Natural killer cell (primary cell): Measurements from ENCODE around the gene CD99L2. TPM values are rescaled to one million over a fixed set of nuclear protein-coding genes. Genes with fewer than 3 reads are reported as not detected.

Source experiments
- ATAC-seq, 3 donors: fragments of 150-1000 bp in 2 of 3; fragments of 200-7000 bp in 1 of 3; cut with Tn5 transposase; 1 replicate in 1 of 3; 2 replicates in 2 of 3; pipeline ENCODE4 v1.10.0; 2021; ENCODE audit warnings: mild to moderate bottlenecking in 2 of 3, moderate library complexity in 2 of 3
- DNase-seq, 2 donors: peaks; one replicate each; pipeline versions ENCODE4 v3.0.0 to v3.0.0-alpha.2; 2013 to 2021; ENCODE audit warnings: mixed read lengths in 1 of 2
- H3K27ac ChIP-seq: one replicate; pipeline ENCODE4 v1.5.1; 2013; ENCODE audit warnings: mild to moderate bottlenecking, low read length
- H3K27me3 ChIP-seq: one replicate; pipeline ENCODE4 v1.6.1; 2013; ENCODE audit warnings: low read length; ENCODE audit not compliant: control insufficient read depth, insufficient read depth
- H3K36me3 ChIP-seq: one replicate; pipeline ENCODE4 v1.6.1; 2013; ENCODE audit warnings: low read length; ENCODE audit not compliant: control insufficient read depth, insufficient read depth
- H3K4me1 ChIP-seq: one replicate; pipeline ENCODE4 v1.6.1; 2013; ENCODE audit warnings: low read length; ENCODE audit not compliant: control insufficient read depth, insufficient read depth
- H3K4me3 ChIP-seq: one replicate; pipeline ENCODE4 v1.5.1; 2013; ENCODE audit warnings: low read length
- H3K9me3 ChIP-seq: one replicate; pipeline ENCODE4 v1.6.1; 2013; ENCODE audit warnings: low read length; ENCODE audit not compliant: control insufficient read depth, insufficient read depth
- H3K27ac Mint-ChIP-seq, 2 donors: one replicate each; pipeline ENCODE4 v1.8.0; 2022; ENCODE audit warnings: mild to moderate bottlenecking in 2 of 2, mixed read lengths in 2 of 2, moderate library complexity in 1 of 2
- H3K27me3 Mint-ChIP-seq, 2 donors: one replicate each; pipeline ENCODE4 v1.8.0; 2022; ENCODE audit warnings: low read depth in 2 of 2, mixed read lengths in 2 of 2
- H3K36me3 Mint-ChIP-seq: one replicate; pipeline ENCODE4 v1.8.0; 2022; ENCODE audit warnings: mixed read lengths
- H3K4me1 Mint-ChIP-seq, 2 donors: one replicate each; pipeline ENCODE4 v1.8.0; 2022; ENCODE audit warnings: mixed read lengths in 2 of 2
- H3K4me3 Mint-ChIP-seq: one replicate; pipeline ENCODE4 v1.8.0; 2022; ENCODE audit warnings: mild to moderate bottlenecking, moderate library complexity, mixed read lengths
- H3K9me3 Mint-ChIP-seq, 2 donors: one replicate each; pipeline ENCODE4 v1.8.0; 2022; ENCODE audit warnings: mixed read lengths in 2 of 2
- WGBS: methylation state at CpG from one replicate; pipeline ENCODE4 v1.1.7; 2013; ENCODE audit warnings: missing lambda C conversion rate; ENCODE audit not compliant: insufficient coverage; 5-methylcytosine and 5-hydroxymethylcytosine counted together
- intact Hi-C: fragments of 100-400 bp; cut with micrococcal nuclease; formaldehyde crosslinking; loops from one replicate; pipeline ENCODE4 v1.14.2; 2022
- total RNA-seq, 4 donors: library from RNA; stranded (reverse); fragments of 120-200 nt in 1 of 4; gene quantifications; one replicate each; pipeline versions ENCODE4 v1.2.3 to v1.2.4, GENCODE V29; 2013 to 2022
- TF ChIP-seq, protein P1 (sequence below): fragments of 200-600 bp; IDR thresholded peaks from one replicate; pipeline ENCODE4 v1.8.0; 2022; ENCODE audit warnings: antibody characterized with exemption

Gene CD99L2
- total RNA-seq, 3 donors from 2014 or later (not counting 1 experiment from before 2014, with no cell fraction given): 13.1 to 18.0 (median 15.7) TPM

DNA sequence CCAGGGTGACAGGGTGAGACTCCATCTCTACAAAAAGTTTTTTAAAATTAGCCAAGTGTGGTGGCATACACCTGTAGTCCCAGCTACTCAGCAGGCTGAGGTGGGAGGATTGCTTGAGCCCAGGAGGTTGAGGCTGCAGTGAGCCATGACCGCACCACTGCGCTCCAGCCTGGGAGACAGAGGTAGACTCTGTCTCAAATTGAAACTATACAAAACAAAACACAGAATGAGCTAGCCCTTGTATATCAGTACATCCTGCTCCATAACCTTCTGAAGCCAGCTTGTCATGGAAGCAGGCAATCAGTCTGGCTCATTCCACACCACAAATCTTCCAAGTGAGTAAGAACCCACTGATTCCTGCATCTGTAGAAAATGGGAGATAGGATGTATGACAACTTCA, 49.0 kb downstream of the CD99L2 start:
- intact Hi-C loops: no loop called here

GRCh38 chrX:150848914-150849365, 49.5 kb downstream of the CD99L2 start:
- no peak for DNase-seq

More for the DNA sequence above, 49.0 kb downstream of the CD99L2 start:
- peaks cover 9% of the 10 kb centered on the region for H3K4me1 ChIP-seq
- H3K27me3 Mint-ChIP-seq: no peaks in the 10 kb centered on the region
- no peaks in the 10 kb centered on the region for H3K9me3 Mint-ChIP-seq
- H3K4me1 Mint-ChIP-seq: peaks cover 6 to 12% of the 10 kb centered on the region in 2 donors
- no peaks in the 10 kb centered on the region for H3K36me3 Mint-ChIP-seq
- WGBS: 80% methylated on average over 2 of the region's 2 CpGs
- H3K36me3 ChIP-seq: no peaks in the 10 kb centered on the region
- H3K27ac ChIP-seq: no peak overlapping the region
- H3K4me3 Mint-ChIP-seq: no peak overlapping the region
- no peaks in the 10 kb centered on the region for H3K9me3 ChIP-seq
- no peak for DNase-seq
- no peaks in the 10 kb centered on the region for H3K27me3 ChIP-seq
- no peak overlapping the region for H3K27ac Mint-ChIP-seq
- no peak overlapping the region for H3K4me3 ChIP-seq
- TF ChIP-seq, protein P1, sequence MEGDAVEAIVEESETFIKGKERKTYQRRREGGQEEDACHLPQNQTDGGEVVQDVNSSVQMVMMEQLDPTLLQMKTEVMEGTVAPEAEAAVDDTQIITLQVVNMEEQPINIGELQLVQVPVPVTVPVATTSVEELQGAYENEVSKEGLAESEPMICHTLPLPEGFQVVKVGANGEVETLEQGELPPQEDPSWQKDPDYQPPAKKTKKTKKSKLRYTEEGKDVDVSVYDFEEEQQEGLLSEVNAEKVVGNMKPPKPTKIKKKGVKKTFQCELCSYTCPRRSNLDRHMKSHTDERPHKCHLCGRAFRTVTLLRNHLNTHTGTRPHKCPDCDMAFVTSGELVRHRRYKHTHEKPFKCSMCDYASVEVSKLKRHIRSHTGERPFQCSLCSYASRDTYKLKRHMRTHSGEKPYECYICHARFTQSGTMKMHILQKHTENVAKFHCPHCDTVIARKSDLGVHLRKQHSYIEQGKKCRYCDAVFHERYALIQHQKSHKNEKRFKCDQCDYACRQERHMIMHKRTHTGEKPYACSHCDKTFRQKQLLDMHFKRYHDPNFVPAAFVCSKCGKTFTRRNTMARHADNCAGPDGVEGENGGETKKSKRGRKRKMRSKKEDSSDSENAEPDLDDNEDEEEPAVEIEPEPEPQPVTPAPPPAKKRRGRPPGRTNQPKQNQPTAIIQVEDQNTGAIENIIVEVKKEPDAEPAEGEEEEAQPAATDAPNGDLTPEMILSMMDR: no peak
- ATAC-seq: no peak

DNA sequence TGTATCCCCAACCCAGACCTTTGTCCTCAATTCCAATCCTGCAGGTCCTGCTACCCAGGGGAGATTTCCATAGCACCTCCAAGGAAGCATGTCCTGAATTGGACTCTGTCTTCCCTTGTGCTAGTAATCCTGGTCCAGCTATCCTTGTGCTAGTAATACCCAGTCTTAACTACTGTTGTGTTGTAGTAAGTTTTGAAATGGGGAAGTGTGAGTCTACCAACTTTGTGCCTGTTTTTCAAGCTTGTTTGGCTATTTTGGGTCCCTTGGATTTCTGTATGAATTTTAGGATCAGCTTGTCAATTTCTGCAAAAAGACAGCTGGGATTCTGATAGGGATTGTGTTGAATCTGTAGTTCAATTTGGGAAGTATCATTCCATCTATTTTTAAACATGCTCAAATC, 51.4 kb downstream of the CD99L2 start:
- ATAC-seq: no peak
- Mint-ChIP-seq H3K27ac (no peak overlapping the region), H3K4me1 (peaks cover 6 to 12% of the 10 kb centered on the region in 2 donors), H3K4me3 (no peak overlapping the region), H3K27me3 (no peaks in the 10 kb centered on the region), H3K9me3 (no peaks in the 10 kb centered on the region), H3K36me3 (no peaks in the 10 kb centered on the region)
- Histone ChIP-seq H3K27ac (no peak overlapping the region), H3K4me3 (no peak overlapping the region), H3K9me3 (no peaks in the 10 kb centered on the region), H3K4me1 (peaks cover 9% of the 10 kb centered on the region), H3K27me3 (no peaks in the 10 kb centered on the region), H3K36me3 (no peaks in the 10 kb centered on the region)
- intact Hi-C loops: no loop called here
- TF ChIP-seq, protein P1: no peak
- DNase-seq: no peak

More at GRCh38 chrX:150848914-150849365, 49.5 kb downstream of the CD99L2 start:
- WGBS: 13% methylated on average over 8 of the region's 9 CpGs
- Mint-ChIP-seq H3K4me1 (peaks cover 6 to 12% of the 10 kb centered on the region in 2 donors), H3K27me3 (no peaks in the 10 kb centered on the region), H3K27ac (peak overlapping the region in 1 of 2 donors; percentile 55), H3K4me3 (no peak overlapping the region), H3K9me3 (no peaks in the 10 kb centered on the region), H3K36me3 (no peaks in the 10 kb centered on the region)
- Histone ChIP-seq H3K36me3 (no peaks in the 10 kb centered on the region), H3K9me3 (no peaks in the 10 kb centered on the region), H3K4me3 (no peak overlapping the region), H3K27me3 (no peaks in the 10 kb centered on the region), H3K4me1 (peaks cover 9% of the 10 kb centered on the region), H3K27ac (no peak overlapping the region)
- peak in 2 of 3 donors; percentile 48 to 59 for ATAC-seq
- intact Hi-C loops: no loop called here
- TF ChIP-seq, protein P1: no peak

DNA sequence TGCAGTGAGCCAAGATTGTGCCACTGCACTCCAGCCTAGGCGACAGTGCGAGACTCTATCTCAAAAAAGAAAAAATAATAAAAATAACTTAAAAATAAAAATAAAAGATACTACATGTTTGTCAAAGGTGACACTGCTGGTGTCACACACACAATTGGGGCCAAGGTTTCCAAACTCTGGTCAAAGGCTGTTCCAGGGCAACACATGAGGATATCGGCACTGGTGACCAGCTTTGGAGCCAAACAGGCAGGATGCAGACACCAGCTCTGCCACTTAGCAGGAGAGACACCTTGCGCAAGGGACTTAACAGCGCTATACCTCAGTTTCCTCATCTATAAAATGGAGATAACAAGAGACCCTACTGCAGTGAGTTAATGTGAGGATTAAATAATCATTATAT, 52.3 kb downstream of the CD99L2 start:
- 100% methylated on average over 1 of the region's 5 CpGs for WGBS
- Mint-ChIP-seq H3K4me3 (no peak overlapping the region), H3K9me3 (no peaks in the 10 kb centered on the region), H3K27me3 (no peaks in the 10 kb centered on the region), H3K27ac (no peak overlapping the region), H3K36me3 (no peaks in the 10 kb centered on the region), H3K4me1 (peaks cover 6 to 18% of the 10 kb centered on the region in 2 donors)
- no peaks in the 10 kb centered on the region for H3K36me3 ChIP-seq
- intact Hi-C loops: no loop called here
- H3K4me1 ChIP-seq: peaks cover 9% of the 10 kb centered on the region
- TF ChIP-seq, protein P1: no peak
- no peaks in the 10 kb centered on the region for H3K9me3 ChIP-seq
- H3K27me3 ChIP-seq: no peaks in the 10 kb centered on the region
- DNase-seq (no peak), ATAC-seq (no peak)
- no peak overlapping the region for H3K27ac ChIP-seq
- H3K4me3 ChIP-seq: no peak overlapping the region
